ENCODE measurements around the gene GLT8D2. TPM values are rescaled to one million over a fixed set of nuclear protein-coding genes. Genes with fewer than 3 reads are reported as not detected.

The GLT8D2 gene
- polyA plus RNA-seq, 1 of the 3 experiments (the other 2 are of a cell fraction), result 50.0 TPM

DNA sequence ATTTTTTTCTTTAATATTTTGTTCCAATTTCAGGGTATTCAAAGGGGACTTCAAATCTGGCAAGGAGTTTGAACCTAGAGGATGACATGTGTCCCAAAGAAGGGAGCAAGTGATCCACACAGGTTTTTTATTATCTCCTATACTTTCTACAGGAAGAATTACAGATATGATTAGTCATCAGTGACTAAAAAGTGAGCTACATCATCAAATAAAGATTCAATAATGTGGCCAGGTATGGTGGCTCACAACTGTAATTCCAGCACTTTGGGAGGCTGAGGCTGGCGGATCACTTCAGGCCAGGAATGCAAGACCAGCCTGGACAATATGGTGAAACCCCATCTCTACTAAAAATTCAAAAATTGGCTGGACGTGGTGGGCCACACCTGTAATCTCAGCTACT lies 24.2 kb downstream of the GLT8D2 start:
- H2AFZ ChIP-seq (ENCODE audit: low read depth), result no peak overlapping the region
- ChIA-PET CTCF (no interaction called here), POLR2A (no interaction called here)
- no peak overlapping the region for H3K4me3 ChIP-seq (ENCODE audit: low read depth in 2 of 2, low read length in 1 of 2)
- 88% methylated on average over 2 of the region's 2 CpGs for WGBS (ENCODE audit: low lambda C conversion rate)
- H3K27ac ChIP-seq (ENCODE audit: low read depth in 2 of 2, low read length in 1 of 2), result no peak overlapping the region
- H3K9me3 ChIP-seq, result no peaks in the 10 kb centered on the region
- no peaks in the 10 kb centered on the region for H4K20me1 ChIP-seq (ENCODE audit: insufficient read depth)
- no peak for DNase-seq
- H3K9ac ChIP-seq, result no peak overlapping the region
- H3K9me2 ChIP-seq, result no peaks in the 10 kb centered on the region
- peaks cover 0 to 4% of the 10 kb centered on the region in 2 experiments for H3K36me3 ChIP-seq (replicated peaks in 1 of 2; ENCODE audit: control insufficient read depth in 1 of 2, insufficient read depth in 2 of 2, low read length in 1 of 2)
- no peaks in the 10 kb centered on the region for H3K79me2 ChIP-seq (ENCODE audit: insufficient read depth)
- H3K4me2 ChIP-seq, result no peak overlapping the region
- no peaks in the 10 kb centered on the region for H3K4me1 ChIP-seq (ENCODE audit: control insufficient read depth in 1 of 2, insufficient read depth in 2 of 2, low read depth in 1 of 2, low read length in 1 of 2)
- no peak for TF ChIP-seq FOSL2 (IDR thresholded peaks at IDR 0.05; ENCODE audit: borderline replicate concordance, low read depth)
- H3K27me3 ChIP-seq (ENCODE audit: insufficient read depth), result no peaks in the 10 kb centered on the region
- no peaks in the 10 kb centered on the region for H3F3A ChIP-seq (replicated peaks; ENCODE audit: insufficient read depth)

DNA sequence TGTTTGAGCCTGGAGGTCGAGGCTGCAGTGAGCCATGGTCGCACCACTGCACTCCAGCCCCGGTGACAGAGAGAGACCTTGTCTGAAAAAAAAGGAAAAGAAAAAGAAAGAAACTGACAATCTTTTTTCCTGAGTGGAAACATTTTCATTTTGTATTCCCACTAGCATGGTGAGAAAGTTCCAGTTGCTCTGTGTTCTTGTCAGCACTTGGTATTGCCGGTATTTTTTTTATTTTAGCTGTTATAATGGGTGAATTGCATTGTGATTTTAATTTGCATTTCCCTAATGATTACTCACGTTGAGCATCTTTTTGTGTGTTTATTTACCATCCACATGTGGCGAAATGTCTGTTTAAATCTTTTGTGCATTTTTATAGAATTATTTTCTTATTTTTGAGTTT lies 25.6 kb downstream of the GLT8D2 start:
- ChIA-PET CTCF (no interaction called here), POLR2A (no interaction called here)

DNA sequence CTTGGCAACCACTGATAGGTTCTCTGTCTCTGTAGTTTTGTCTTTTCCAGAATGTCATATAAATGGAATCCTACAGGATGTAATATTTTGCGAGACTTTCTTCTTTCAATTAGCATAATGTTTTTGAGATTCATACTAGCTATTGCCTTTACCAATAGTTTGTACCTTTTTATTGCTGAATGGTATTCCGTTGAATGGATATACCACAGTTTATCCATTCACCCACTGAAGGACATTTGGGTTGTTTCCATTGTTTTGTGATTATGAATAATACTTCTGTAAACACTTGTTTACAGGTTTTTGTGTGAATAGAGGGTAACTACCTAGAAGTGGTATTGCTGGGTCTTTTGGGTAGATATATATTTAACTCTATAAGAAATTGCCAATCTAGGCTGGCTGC lies 26.3 kb downstream of the GLT8D2 start:
- ChIA-PET CTCF (no interaction called here), POLR2A (no interaction called here)
- Histone ChIP-seq H4K20me1 (ENCODE audit: insufficient read depth) (no peaks in the 10 kb centered on the region), H3K27ac (ENCODE audit: low read depth in 2 of 2, low read length in 1 of 2) (no peak overlapping the region), H2AFZ (ENCODE audit: low read depth) (no peak overlapping the region), H3K9me2 (no peaks in the 10 kb centered on the region), H3K27me3 (ENCODE audit: insufficient read depth) (no peaks in the 10 kb centered on the region), H3K4me3 (ENCODE audit: low read depth in 2 of 2, low read length in 1 of 2) (no peak overlapping the region), H3K9ac (no peak overlapping the region), H3K36me3 (replicated peaks in 1 of 2; ENCODE audit: control insufficient read depth in 1 of 2, insufficient read depth in 2 of 2, low read length in 1 of 2) (peaks cover 0 to 4% of the 10 kb centered on the region in 2 experiments), H3F3A (replicated peaks; ENCODE audit: insufficient read depth) (no peaks in the 10 kb centered on the region), H3K9me3 (no peaks in the 10 kb centered on the region), H3K79me2 (ENCODE audit: insufficient read depth) (no peaks in the 10 kb centered on the region), H3K4me2 (no peak overlapping the region), H3K4me1 (ENCODE audit: control insufficient read depth in 1 of 2, insufficient read depth in 2 of 2, low read depth in 1 of 2, low read length in 1 of 2) (no peaks in the 10 kb centered on the region)
- no peak for DNase-seq
- whole genome bisulfite sequencing (ENCODE audit: low lambda C conversion rate), result 42% methylated on average over 2 of the region's 2 CpGs
- no peak for TF ChIP-seq RAD21 (IDR thresholded peaks at IDR 0.05; ENCODE audit: low read length)
- TF ChIP-seq ELF1 (IDR thresholded peaks at IDR 0.05), result no peak
- TF ChIP-seq, protein P1, sequence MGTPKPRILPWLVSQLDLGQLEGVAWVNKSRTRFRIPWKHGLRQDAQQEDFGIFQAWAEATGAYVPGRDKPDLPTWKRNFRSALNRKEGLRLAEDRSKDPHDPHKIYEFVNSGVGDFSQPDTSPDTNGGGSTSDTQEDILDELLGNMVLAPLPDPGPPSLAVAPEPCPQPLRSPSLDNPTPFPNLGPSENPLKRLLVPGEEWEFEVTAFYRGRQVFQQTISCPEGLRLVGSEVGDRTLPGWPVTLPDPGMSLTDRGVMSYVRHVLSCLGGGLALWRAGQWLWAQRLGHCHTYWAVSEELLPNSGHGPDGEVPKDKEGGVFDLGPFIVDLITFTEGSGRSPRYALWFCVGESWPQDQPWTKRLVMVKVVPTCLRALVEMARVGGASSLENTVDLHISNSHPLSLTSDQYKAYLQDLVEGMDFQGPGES (IDR thresholded peaks at IDR 0.05; ENCODE audit: low read depth, low read length), result no peak
- TF ChIP-seq, protein P2, sequence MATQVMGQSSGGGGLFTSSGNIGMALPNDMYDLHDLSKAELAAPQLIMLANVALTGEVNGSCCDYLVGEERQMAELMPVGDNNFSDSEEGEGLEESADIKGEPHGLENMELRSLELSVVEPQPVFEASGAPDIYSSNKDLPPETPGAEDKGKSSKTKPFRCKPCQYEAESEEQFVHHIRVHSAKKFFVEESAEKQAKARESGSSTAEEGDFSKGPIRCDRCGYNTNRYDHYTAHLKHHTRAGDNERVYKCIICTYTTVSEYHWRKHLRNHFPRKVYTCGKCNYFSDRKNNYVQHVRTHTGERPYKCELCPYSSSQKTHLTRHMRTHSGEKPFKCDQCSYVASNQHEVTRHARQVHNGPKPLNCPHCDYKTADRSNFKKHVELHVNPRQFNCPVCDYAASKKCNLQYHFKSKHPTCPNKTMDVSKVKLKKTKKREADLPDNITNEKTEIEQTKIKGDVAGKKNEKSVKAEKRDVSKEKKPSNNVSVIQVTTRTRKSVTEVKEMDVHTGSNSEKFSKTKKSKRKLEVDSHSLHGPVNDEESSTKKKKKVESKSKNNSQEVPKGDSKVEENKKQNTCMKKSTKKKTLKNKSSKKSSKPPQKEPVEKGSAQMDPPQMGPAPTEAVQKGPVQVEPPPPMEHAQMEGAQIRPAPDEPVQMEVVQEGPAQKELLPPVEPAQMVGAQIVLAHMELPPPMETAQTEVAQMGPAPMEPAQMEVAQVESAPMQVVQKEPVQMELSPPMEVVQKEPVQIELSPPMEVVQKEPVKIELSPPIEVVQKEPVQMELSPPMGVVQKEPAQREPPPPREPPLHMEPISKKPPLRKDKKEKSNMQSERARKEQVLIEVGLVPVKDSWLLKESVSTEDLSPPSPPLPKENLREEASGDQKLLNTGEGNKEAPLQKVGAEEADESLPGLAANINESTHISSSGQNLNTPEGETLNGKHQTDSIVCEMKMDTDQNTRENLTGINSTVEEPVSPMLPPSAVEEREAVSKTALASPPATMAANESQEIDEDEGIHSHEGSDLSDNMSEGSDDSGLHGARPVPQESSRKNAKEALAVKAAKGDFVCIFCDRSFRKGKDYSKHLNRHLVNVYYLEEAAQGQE (IDR thresholded peaks at IDR 0.05; ENCODE audit: low read depth, low read length), result no peak
- TF ChIP-seq, protein P3, sequence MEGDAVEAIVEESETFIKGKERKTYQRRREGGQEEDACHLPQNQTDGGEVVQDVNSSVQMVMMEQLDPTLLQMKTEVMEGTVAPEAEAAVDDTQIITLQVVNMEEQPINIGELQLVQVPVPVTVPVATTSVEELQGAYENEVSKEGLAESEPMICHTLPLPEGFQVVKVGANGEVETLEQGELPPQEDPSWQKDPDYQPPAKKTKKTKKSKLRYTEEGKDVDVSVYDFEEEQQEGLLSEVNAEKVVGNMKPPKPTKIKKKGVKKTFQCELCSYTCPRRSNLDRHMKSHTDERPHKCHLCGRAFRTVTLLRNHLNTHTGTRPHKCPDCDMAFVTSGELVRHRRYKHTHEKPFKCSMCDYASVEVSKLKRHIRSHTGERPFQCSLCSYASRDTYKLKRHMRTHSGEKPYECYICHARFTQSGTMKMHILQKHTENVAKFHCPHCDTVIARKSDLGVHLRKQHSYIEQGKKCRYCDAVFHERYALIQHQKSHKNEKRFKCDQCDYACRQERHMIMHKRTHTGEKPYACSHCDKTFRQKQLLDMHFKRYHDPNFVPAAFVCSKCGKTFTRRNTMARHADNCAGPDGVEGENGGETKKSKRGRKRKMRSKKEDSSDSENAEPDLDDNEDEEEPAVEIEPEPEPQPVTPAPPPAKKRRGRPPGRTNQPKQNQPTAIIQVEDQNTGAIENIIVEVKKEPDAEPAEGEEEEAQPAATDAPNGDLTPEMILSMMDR (IDR thresholded peaks at IDR 0.05), result no peak

More for the DNA sequence above, 25.6 kb downstream of the GLT8D2 start:
- Histone ChIP-seq H3F3A (replicated peaks; ENCODE audit: insufficient read depth) (no peaks in the 10 kb centered on the region), H3K9me2 (no peaks in the 10 kb centered on the region), H3K4me3 (ENCODE audit: low read depth in 2 of 2, low read length in 1 of 2) (no peak overlapping the region), H3K27me3 (ENCODE audit: insufficient read depth) (no peaks in the 10 kb centered on the region), H3K4me2 (no peak overlapping the region), H3K4me1 (ENCODE audit: control insufficient read depth in 1 of 2, insufficient read depth in 2 of 2, low read depth in 1 of 2, low read length in 1 of 2) (no peaks in the 10 kb centered on the region), H3K36me3 (replicated peaks in 1 of 2; ENCODE audit: control insufficient read depth in 1 of 2, insufficient read depth in 2 of 2, low read length in 1 of 2) (peaks cover 0 to 4% of the 10 kb centered on the region in 2 experiments), H3K9me3 (no peaks in the 10 kb centered on the region), H4K20me1 (ENCODE audit: insufficient read depth) (no peaks in the 10 kb centered on the region), H3K27ac (ENCODE audit: low read depth in 2 of 2, low read length in 1 of 2) (no peak overlapping the region), H3K9ac (no peak overlapping the region), H2AFZ (ENCODE audit: low read depth) (no peak overlapping the region), H3K79me2 (ENCODE audit: insufficient read depth) (no peaks in the 10 kb centered on the region)
- no peak for DNase-seq
- no peak for TF ChIP-seq JUND (IDR thresholded peaks at IDR 0.05)
- TF ChIP-seq NFIC (IDR thresholded peaks at IDR 0.05; ENCODE audit: borderline replicate concordance), result no peak
- TF ChIP-seq, protein P4, sequence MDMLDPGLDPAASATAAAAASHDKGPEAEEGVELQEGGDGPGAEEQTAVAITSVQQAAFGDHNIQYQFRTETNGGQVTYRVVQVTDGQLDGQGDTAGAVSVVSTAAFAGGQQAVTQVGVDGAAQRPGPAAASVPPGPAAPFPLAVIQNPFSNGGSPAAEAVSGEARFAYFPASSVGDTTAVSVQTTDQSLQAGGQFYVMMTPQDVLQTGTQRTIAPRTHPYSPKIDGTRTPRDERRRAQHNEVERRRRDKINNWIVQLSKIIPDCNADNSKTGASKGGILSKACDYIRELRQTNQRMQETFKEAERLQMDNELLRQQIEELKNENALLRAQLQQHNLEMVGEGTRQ (IDR thresholded peaks at IDR 0.05; ENCODE audit: borderline replicate concordance, low read depth, low read length), result no peak
- no peak for TF ChIP-seq YY1 (IDR thresholded peaks at IDR 0.05; ENCODE audit: low read depth)
- TF ChIP-seq, protein P5, sequence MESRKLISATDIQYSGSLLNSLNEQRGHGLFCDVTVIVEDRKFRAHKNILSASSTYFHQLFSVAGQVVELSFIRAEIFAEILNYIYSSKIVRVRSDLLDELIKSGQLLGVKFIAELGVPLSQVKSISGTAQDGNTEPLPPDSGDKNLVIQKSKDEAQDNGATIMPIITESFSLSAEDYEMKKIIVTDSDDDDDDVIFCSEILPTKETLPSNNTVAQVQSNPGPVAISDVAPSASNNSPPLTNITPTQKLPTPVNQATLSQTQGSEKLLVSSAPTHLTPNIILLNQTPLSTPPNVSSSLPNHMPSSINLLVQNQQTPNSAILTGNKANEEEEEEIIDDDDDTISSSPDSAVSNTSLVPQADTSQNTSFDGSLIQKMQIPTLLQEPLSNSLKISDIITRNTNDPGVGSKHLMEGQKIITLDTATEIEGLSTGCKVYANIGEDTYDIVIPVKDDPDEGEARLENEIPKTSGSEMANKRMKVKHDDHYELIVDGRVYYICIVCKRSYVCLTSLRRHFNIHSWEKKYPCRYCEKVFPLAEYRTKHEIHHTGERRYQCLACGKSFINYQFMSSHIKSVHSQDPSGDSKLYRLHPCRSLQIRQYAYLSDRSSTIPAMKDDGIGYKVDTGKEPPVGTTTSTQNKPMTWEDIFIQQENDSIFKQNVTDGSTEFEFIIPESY (IDR thresholded peaks at IDR 0.05; ENCODE audit: borderline replicate concordance, low read depth), result no peak
- no peak for TF ChIP-seq RFX5 (IDR thresholded peaks at IDR 0.05; ENCODE audit: low read length)
- TF ChIP-seq TEAD4 (IDR thresholded peaks at IDR 0.05; ENCODE audit: borderline replicate concordance, insufficient read depth), result no peak
- WGBS (ENCODE audit: low lambda C conversion rate), result 74% methylated on average over 6 of the region's 6 CpGs
